Heart right ventricle (tissue), 16 donors: ENCODE results near the gene CABCOCO1. TPM values are rescaled to one million over a fixed set of nuclear protein-coding genes. Genes with fewer than 3 reads are reported as not detected.
A peak's percentile ranks its signal among the peaks of the same experiment; 100 is the strongest.

Experiments used
- ATAC-seq, 8 donors: fragments of 200-7000 bp; cut with Tn5 transposase; one replicate each; pipeline ENCODE4 v1.9.1; 2020; ENCODE audit warnings: mild to moderate bottlenecking in 8 of 8, moderate library complexity in 8 of 8, moderate number of reproducible peaks in 1 of 8
- DNase-seq, 2 donors: peaks; one replicate each; pipeline ENCODE4 v3.0.0-alpha.2; 2020
- H3K27ac ChIP-seq, 10 donors: fragments of 200-600 bp; sonication (generic) in 2 of 10; one replicate each; pipeline versions ENCODE4 v1.5.0 to v1.8.0; 2020 to 2022; ENCODE audit warnings: mild to moderate bottlenecking in 3 of 10
- H3K27me3 ChIP-seq, 7 donors: fragments of 200-600 bp; one replicate each; pipeline ENCODE4 v1.8.0; 2021 to 2022; ENCODE audit warnings: mild to moderate bottlenecking in 2 of 7
- H3K36me3 ChIP-seq, 9 donors: fragments of 200-600 bp; sonication (generic) in 1 of 9; one replicate each; pipeline versions ENCODE4 v1.5.0 to v1.8.0; 2020 to 2022; ENCODE audit warnings: mild to moderate bottlenecking in 2 of 9
- H3K4me1 ChIP-seq, 9 donors: fragments of 200-600 bp; sonication (generic) in 1 of 9; one replicate each; pipeline versions ENCODE4 v1.5.0 to v1.8.0; 2020 to 2022; ENCODE audit warnings: mild to moderate bottlenecking in 4 of 9
- H3K4me3 ChIP-seq, 10 donors: fragments of 200-600 bp; sonication (generic) in 2 of 10; one replicate each; pipeline versions ENCODE4 v1.5.0 to v1.8.0; 2020 to 2022; ENCODE audit warnings: mild to moderate bottlenecking in 7 of 10, moderate library complexity in 2 of 10
- H3K9me3 ChIP-seq, 11 donors: fragments of 200-600 bp in 10 of 11; sonication (generic) in 2 of 11; one replicate each; pipeline versions ENCODE4 v1.5.0 to v1.8.0; 2013 to 2022; ENCODE audit warnings: mild to moderate bottlenecking in 2 of 11, control low read depth in 1 of 11, moderate library complexity in 1 of 11
- WGBS, 2 donors: extraction: QIAGEN DNeasy Blood & Tissue Kit; methylation state at CpG; one replicate each; pipeline ENCODE4 v1.1.7; 2013; ENCODE audit warnings: inconsistent platforms in 1 of 2; 5-methylcytosine and 5-hydroxymethylcytosine counted together
- intact Hi-C, 10 donors: fragments of 100-400 bp; cut with DNase I; formaldehyde crosslinking; loops; one replicate each; pipeline versions ENCODE4 v1.11.1 to v1.14.2; 2022
- polyA plus RNA-seq, 2 donors: library from polyadenylated mRNA; stranded (reverse); fragments of 200-250 nt; gene quantifications; one replicate each; pipeline ENCODE4 v1.2.3, GENCODE V29; 2013
- total RNA-seq, 10 donors: library from RNA; stranded (reverse); fragmentation: NEBNext Ultra II Directional in 3 of 10; extraction: Animal tissue kit (Norgen Biotek cat#: 25700) in 3 of 10; gene quantifications; one replicate each; pipeline versions ENCODE4 v1.2.1 to v1.2.4, GENCODE V29; 2021 to 2023
- TF ChIP-seq, protein P1 (sequence below), 9 donors: fragments of 200-600 bp; sonication (generic) in 2 of 9; IDR thresholded peaks; one replicate each; pipeline versions ENCODE4 v1.5.0 to v1.8.0; 2021 to 2022; ENCODE audit warnings: antibody characterized with exemption in 9 of 9, mild to moderate bottlenecking in 5 of 9, moderate library complexity in 1 of 9
- donor health status: Arrhythmogenic right ventricular cardiomyopathy.
- donor health status: ischemic (EF 13 %, LVEDD 7.1; RV severe dilation, severe dysfunction).
- donor health status: healthy with polysubstance abuse.
- donor health status: DM: no; HTN: yes; CAD: no.
- donor health status: DM: no; HTN: no; CAD: no.
- donor health status: ischemic (EF 25% LVEDD 6.9; RV normal size, moderate dysfunction).
- donor health status: ischemic (EF 25% LVEDD 5.7; RV mildly dilated, moderate dysfunction).
- donor health status: healthy.
- donor health status: DM: yes; HTN: yes; CAD: no.
- donor health status: Ischemic cardiomyopathy.
- donor health status: ischemic (EF 35%, LVEDD 5.7; RV mildly dilated, moderate dysfunction).
- donor health status: nonischemic (EF 11% LVEDD 7.7; RV severe dilation, severe dysfunction).
- donor health status: DM: yes; HTN: yes; CAD: no.
- donor health status: PGD.
- donor health status: ischemic (EF 29% LVEDD 5.4; RV normal size, mild dysfunction).
- donor health status: nonischemic (EF 23%, LVEDD 6.1; RV moderate dilation, normal function).

CABCOCO1 gene
- total and polyA plus RNA-seq, 12 donors: 0.03 to 0.15 TPM; not detected in 10

DNA sequence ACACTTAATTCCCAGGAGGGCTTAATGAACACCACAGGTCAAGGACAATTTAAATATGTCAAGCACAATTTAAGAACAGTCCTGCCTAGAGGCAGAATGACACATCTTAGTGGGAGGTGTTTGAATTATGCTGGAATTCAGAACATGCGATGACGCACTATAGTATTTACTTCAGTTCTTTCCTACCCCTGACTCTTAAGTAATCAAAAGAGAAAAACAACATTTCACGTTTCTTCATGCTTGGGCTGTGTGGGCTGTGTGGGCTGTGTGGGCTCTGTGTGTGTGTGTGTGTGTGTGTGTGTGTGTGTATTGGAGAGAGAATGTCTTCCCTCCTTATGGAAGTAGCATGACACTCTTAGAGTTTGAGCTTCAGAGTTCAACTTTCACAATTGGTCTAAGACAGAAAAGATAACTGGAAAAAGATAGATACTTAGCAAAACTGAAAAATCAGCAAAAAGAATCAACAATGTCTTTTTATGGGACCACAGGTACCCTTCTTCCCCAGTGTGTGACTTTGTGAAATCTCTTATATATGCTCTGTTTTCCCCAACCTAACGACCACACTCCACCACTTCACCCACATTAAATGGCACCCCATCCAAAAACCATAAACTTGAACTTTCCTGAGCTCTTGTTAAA, 33.7 kb upstream of the CABCOCO1 start:
- Histone ChIP-seq H3K27me3 (peaks cover 0 to 5% (median 0%) of the 10 kb centered on the region in 7 donors), H3K27ac (no peak overlapping the region), H3K4me1 (no peaks in the 10 kb centered on the region), H3K9me3 (no peaks in the 10 kb centered on the region), H3K36me3 (no peaks in the 10 kb centered on the region), H3K4me3 (no peak overlapping the region)
- DNase-seq (no peak), ATAC-seq (peak in 1 of 8 donors; percentile 35)
- intact Hi-C loops: no loop called here
- WGBS, 2 donors: 78 to 82% methylated on average over 4 of the region's 4 CpGs
- TF ChIP-seq, protein P1, sequence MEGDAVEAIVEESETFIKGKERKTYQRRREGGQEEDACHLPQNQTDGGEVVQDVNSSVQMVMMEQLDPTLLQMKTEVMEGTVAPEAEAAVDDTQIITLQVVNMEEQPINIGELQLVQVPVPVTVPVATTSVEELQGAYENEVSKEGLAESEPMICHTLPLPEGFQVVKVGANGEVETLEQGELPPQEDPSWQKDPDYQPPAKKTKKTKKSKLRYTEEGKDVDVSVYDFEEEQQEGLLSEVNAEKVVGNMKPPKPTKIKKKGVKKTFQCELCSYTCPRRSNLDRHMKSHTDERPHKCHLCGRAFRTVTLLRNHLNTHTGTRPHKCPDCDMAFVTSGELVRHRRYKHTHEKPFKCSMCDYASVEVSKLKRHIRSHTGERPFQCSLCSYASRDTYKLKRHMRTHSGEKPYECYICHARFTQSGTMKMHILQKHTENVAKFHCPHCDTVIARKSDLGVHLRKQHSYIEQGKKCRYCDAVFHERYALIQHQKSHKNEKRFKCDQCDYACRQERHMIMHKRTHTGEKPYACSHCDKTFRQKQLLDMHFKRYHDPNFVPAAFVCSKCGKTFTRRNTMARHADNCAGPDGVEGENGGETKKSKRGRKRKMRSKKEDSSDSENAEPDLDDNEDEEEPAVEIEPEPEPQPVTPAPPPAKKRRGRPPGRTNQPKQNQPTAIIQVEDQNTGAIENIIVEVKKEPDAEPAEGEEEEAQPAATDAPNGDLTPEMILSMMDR (IDR thresholded peaks at IDR 0.05): no peak

DNA sequence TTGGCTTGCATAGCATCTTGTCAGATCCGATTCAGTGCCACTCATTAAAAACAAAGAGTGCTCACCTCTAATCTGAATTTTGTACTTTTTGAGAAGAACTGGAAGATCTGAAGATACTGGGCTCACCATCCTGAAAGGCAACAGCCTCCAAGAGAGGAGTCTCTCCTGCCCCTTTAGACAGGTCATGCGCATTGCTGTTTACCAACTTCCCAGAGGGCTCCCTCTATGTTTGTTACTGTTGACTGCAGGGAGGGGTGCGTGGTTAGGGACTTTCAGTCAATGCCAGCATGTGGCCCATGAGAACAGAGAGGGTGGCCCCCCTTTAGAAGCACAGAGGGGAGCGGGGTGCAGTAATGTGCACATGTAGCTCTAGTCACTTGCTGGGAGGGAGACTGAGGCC, 33.2 kb upstream of the CABCOCO1 start:
- 95 to 98% methylated on average over 4 of the region's 4 CpGs for WGBS, 2 donors
- Histone ChIP-seq H3K4me1 (no peaks in the 10 kb centered on the region), H3K4me3 (no peak overlapping the region), H3K27ac (no peak overlapping the region), H3K27me3 (peaks cover 0 to 5% (median 0%) of the 10 kb centered on the region in 7 donors), H3K9me3 (no peaks in the 10 kb centered on the region), H3K36me3 (no peaks in the 10 kb centered on the region)
- ATAC-seq (no peak), DNase-seq (no peak)
- TF ChIP-seq, protein P1 (IDR thresholded peaks at IDR 0.05): no peak
- intact Hi-C loops: no loop called here

DNA sequence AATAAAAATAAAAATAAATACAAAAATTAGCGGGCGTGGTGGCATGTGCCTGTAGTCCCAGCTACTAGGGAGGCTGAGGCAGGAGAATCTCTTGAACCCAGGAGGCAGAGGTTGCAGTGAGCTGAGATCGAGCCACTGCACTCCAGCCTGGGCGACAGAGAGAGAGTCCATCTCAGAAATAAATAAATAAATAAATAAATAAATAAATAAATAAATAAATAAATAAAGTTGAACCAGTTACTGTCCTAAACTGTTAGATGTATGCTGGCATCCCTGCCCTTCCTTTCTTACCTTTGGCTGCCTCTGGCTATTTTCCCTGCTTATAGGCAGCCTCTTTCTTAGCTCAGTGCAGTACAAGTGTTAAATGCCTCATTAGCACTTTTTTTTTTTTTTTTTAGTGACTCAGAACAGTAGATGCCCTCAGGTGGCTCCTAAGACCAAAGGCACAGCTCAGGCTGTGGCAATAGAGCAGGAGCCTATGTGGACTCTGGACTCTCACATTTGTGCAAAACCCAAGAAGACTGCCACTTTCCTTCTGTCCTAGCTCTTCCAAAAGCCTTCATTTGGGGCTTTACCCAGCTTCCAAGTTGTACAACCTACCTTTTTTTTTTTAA, 30.6 kb upstream of the CABCOCO1 start:
- Histone ChIP-seq H3K4me1 (no peaks in the 10 kb centered on the region), H3K4me3 (no peak overlapping the region), H3K9me3 (no peaks in the 10 kb centered on the region), H3K36me3 (no peaks in the 10 kb centered on the region), H3K27me3 (peaks cover 0 to 5% (median 0%) of the 10 kb centered on the region in 7 donors), H3K27ac (no peak overlapping the region)
- TF ChIP-seq, protein P1 (IDR thresholded peaks at IDR 0.05): no peak
- intact Hi-C loops: no loop called here
- DNase-seq (no peak), ATAC-seq (no peak)
- 93 to 97% methylated on average over 4 of the region's 4 CpGs for WGBS, 2 donors

DNA sequence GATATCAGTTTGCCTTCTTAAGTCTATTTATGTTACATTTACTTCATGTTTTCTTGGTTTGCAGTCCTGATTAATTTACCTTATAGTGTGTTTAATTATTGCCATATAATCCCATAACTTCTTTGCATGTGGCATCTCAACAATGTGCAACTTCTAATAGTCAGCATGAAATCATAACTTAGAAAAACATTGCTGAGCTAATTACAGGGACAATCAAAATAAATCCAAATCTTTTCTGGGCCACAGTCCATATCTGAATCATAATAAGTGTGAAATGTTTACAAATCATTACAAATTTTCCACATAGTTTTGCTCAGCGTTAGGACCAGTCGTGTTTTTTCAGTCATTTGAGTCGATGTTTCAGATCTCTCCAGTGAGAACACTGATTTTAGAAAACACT, 29.1 kb upstream of the CABCOCO1 start:
- intact Hi-C loops: no loop called here
- TF ChIP-seq, protein P1 (IDR thresholded peaks at IDR 0.05): no peak
- H3K36me3 ChIP-seq: no peaks in the 10 kb centered on the region
- no peak overlapping the region for H3K4me3 ChIP-seq
- peaks cover 0 to 5% (median 0%) of the 10 kb centered on the region in 7 donors for H3K27me3 ChIP-seq
- H3K27ac ChIP-seq: no peak overlapping the region
- DNase-seq (no peak), ATAC-seq (no peak)
- no peaks in the 10 kb centered on the region for H3K4me1 ChIP-seq
- no peaks in the 10 kb centered on the region for H3K9me3 ChIP-seq
- WGBS, 2 donors: 70 to 71% methylated on average over 3 of the region's 3 CpGs
